GM12878 (cell line): Measurements from ENCODE around the gene BCLAF1.

Source experiments
- ATF7 ChIP-seq: fragments of 450-650 bp; IDR thresholded peaks from 2 replicates; pipeline ENCODE4 v1.6.1; 2016; ENCODE audit warnings: low read depth, mild to moderate bottlenecking
- CREB1 ChIP-seq: IDR thresholded peaks from 2 replicates; pipeline ENCODE4 v1.6.1; 2012; ENCODE audit warnings: low read depth, mild to moderate bottlenecking, inconsistent platforms
- EZH2 ChIP-seq: IDR thresholded peaks from 2 replicates; pipeline ENCODE4 v1.6.1; 2012; ENCODE audit warnings: low read depth, mild to moderate bottlenecking, control low read depth, inconsistent platforms, low read length, borderline replicate concordance; ENCODE audit not compliant: control insufficient read depth
- MXI1 ChIP-seq: fragments of 150-350 bp; IDR thresholded peaks from 2 replicates; pipeline ENCODE4 v1.6.1; 2011; ENCODE audit warnings: low read depth, mild to moderate bottlenecking, inconsistent platforms, low read length, improper control_type of control experiment
- NFYB ChIP-seq: IDR thresholded peaks from 2 replicates; pipeline ENCODE4 v1.6.1; 2011; ENCODE audit warnings: low read depth, mild to moderate bottlenecking, low read length, improper control_type of control experiment, moderate library complexity; ENCODE audit not compliant: insufficient read depth
- POLR2A ChIP-seq: IDR thresholded peaks from 2 replicates; pipeline ENCODE4 v1.6.1; 2011; ENCODE audit warnings: low read depth, mild to moderate bottlenecking, low read length
- RCOR1 ChIP-seq: conservative IDR thresholded peaks from 2 replicates; pipeline ENCODE4 v1.6.1; 2012; ENCODE audit warnings: low read depth, low read length, improper control_type of control experiment
- SPI1 ChIP-seq: IDR thresholded peaks from 2 replicates; pipeline ENCODE4 v1.6.1; 2011; ENCODE audit warnings: low read depth, mild to moderate bottlenecking, low read length, moderate library complexity, borderline replicate concordance; ENCODE audit not compliant: insufficient read depth
- SRF ChIP-seq, 2 experiments: IDR thresholded peaks; 2 replicates each; pipeline ENCODE4 v1.6.1; 2011; ENCODE audit warnings: low read depth in 2 of 2, low read length in 2 of 2, mild to moderate bottlenecking in 1 of 2, moderate library complexity in 1 of 2
- TCF12 ChIP-seq: IDR thresholded peaks from 2 replicates; pipeline ENCODE4 v1.6.1; 2011; ENCODE audit warnings: low read depth, mild to moderate bottlenecking, low read length
- YY1 ChIP-seq: IDR thresholded peaks from 2 replicates; pipeline ENCODE4 v1.6.1; 2011; ENCODE audit warnings: low read depth, mild to moderate bottlenecking, low read length
- ZNF274 ChIP-seq: IDR thresholded peaks from one replicate; pipeline ENCODE4 v1.8.0; 2011; ENCODE audit not compliant: insufficient read length, insufficient read depth
- TF ChIP-seq, protein P1 (sequence below), 3 experiments: IDR thresholded peaks in 2 of 3; conservative IDR thresholded peaks in 1 of 3; 2 replicates each; pipeline ENCODE4 v1.5.1; 2011; ENCODE audit warnings: low read depth in 3 of 3, low read length in 3 of 3, mild to moderate bottlenecking in 3 of 3, control low read depth in 2 of 3, moderate library complexity in 2 of 3, inconsistent platforms in 1 of 3, mixed read lengths in 1 of 3; ENCODE audit not compliant: control insufficient read depth in 2 of 3, insufficient read depth in 1 of 3; ENCODE audit errors: extremely low read depth in 1 of 3
- TF ChIP-seq, protein P2 (sequence below): IDR thresholded peaks from 2 replicates; pipeline ENCODE4 v1.6.1; 2011; ENCODE audit warnings: mild to moderate bottlenecking, low read depth, low read length, moderate library complexity; ENCODE audit not compliant: insufficient replicate concordance

DNA sequence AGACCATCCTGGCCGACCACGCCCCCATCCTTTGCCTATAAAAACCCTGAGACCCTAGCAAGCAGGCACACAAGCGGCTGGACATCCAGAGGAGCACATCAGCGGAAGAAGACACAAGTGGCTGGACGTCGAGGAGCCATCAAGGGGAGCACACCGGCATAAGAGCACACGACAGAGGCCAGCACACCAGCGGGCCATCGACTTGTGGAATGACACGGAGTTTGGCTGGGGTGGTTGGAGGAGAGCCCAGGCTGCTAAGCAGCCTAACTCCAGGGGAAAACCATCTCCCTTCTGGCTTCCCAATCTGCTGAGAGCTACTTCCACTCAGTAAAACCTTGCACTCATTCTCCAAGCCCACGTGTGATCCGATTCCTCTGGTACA is 44.8 kb upstream of the BCLAF1 start:
- no peak for TF ChIP-seq EZH2
- TF ChIP-seq ATF7, result no peak
- no peak for TF ChIP-seq SRF (IDR thresholded peaks at IDR 0.05; ENCODE audit: low read depth in 2 of 2, low read length in 2 of 2)
- no peak for TF ChIP-seq NFYB
- no peak for TF ChIP-seq YY1
- TF ChIP-seq, protein P1, sequence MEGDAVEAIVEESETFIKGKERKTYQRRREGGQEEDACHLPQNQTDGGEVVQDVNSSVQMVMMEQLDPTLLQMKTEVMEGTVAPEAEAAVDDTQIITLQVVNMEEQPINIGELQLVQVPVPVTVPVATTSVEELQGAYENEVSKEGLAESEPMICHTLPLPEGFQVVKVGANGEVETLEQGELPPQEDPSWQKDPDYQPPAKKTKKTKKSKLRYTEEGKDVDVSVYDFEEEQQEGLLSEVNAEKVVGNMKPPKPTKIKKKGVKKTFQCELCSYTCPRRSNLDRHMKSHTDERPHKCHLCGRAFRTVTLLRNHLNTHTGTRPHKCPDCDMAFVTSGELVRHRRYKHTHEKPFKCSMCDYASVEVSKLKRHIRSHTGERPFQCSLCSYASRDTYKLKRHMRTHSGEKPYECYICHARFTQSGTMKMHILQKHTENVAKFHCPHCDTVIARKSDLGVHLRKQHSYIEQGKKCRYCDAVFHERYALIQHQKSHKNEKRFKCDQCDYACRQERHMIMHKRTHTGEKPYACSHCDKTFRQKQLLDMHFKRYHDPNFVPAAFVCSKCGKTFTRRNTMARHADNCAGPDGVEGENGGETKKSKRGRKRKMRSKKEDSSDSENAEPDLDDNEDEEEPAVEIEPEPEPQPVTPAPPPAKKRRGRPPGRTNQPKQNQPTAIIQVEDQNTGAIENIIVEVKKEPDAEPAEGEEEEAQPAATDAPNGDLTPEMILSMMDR (IDR thresholded peaks at IDR 0.05 in 2 of 3, conservative IDR thresholded peaks at IDR 0.05 in 1 of 3; ENCODE audit: control insufficient read depth in 2 of 3, extremely low read depth in 1 of 3, insufficient read depth in 1 of 3, low read depth in 3 of 3, low read length in 3 of 3), result no peak
- TF ChIP-seq, protein P2, sequence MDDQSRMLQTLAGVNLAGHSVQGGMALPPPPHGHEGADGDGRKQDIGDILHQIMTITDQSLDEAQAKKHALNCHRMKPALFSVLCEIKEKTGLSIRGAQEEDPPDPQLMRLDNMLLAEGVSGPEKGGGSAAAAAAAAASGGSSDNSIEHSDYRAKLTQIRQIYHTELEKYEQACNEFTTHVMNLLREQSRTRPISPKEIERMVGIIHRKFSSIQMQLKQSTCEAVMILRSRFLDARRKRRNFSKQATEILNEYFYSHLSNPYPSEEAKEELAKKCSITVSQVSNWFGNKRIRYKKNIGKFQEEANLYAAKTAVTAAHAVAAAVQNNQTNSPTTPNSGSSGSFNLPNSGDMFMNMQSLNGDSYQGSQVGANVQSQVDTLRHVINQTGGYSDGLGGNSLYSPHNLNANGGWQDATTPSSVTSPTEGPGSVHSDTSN, result no peak
- no peak for TF ChIP-seq CREB1
- no peak for TF ChIP-seq RCOR1
- TF ChIP-seq ZNF274, result no peak
- no peak for TF ChIP-seq MXI1
- no peak for TF ChIP-seq TCF12
- no peak for TF ChIP-seq POLR2A
- TF ChIP-seq SPI1, result no peak
